Mammary epithelial cell (primary cell): Measurements from ENCODE around the gene AGAP1.

Experiments used
- CTCF ChIP-seq, 2 donors: IDR thresholded peaks in 1 of 2; conservative IDR thresholded peaks in 1 of 2; 2 replicates each; pipeline ENCODE4 v1.5.1; 2011 to 2012; ENCODE audit warnings: inconsistent platforms in 2 of 2, low read length in 2 of 2, mild to moderate bottlenecking in 2 of 2, control low read depth in 1 of 2, low read depth in 1 of 2; ENCODE audit not compliant: insufficient read depth in 1 of 2; ENCODE audit errors: extremely low read depth in 1 of 2
- EZH2 ChIP-seq: IDR thresholded peaks from 2 replicates; pipeline ENCODE4 v1.6.1; 2012; ENCODE audit warnings: low read length, inconsistent platforms, borderline replicate concordance

DNA sequence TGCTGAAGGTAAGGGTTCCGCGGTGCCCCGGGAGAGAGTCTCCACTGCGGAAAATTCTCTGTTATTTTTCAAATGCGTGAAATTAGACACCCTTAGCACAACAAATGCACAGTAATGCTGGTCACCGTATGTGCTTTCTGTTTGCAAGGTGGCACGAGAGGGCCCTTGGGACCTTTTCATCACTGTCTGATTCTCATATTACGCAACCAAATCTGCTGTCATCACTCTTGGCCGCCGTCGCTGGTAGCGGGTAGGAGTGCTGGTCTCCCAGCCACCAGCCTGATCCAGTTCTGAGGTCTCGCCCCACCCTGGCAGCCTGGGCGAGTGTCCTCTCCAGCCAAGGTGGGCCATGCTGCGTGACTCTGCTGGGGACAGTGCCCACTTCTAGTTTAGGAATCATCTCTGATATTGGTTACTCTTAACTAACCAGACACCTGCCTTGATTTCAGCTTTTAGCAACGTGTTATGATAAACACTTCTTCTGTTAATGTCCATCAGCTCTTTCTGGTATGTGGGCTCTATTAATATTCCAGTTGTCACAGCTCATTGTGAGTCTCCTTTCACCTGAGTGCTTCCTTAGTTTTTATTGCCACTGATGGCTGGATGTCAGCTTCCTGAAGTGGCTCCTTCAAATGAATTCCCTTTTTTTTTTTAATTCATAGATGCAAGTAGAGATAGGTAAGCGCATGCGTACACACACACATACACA, 474.9 kb downstream of the AGAP1 start:
- no peak for TF ChIP-seq CTCF (conservative IDR thresholded peaks at IDR 0.05 in 1 of 2, IDR thresholded peaks at IDR 0.05 in 1 of 2; ENCODE audit: extremely low read depth in 1 of 2, insufficient read depth in 1 of 2, low read depth in 1 of 2, low read length in 2 of 2)
- TF ChIP-seq EZH2, result no peak
